COR-L47 (cell line): ENCODE measurements around the gene KLHL6.
"Not testable (repeated sequence)": the region's sequence is repeated elsewhere in the genome, so short reads cannot be mapped to it uniquely, and the experiment has no call there.

Experiments
- DNase-seq: peaks from one replicate; lab custom pipeline; 2025; lab: John Stamatoyannopoulos, UW

Gene KLHL6

GRCh38 chr3:183485093-183485492 lies 70.4 kb downstream of the KLHL6 start:
- no peak for DNase-seq

GRCh38 chr3:183484431-183485075 lies 71.0 kb downstream of the KLHL6 start:
- no peak for DNase-seq

- DNase-seq = no peak
Observed at GRCh38 chr3:183481582-183481981, 73.9 kb downstream of the KLHL6 start.

- peak; percentile 96 for DNase-seq
Observed at GRCh38 chr3:183478501-183478900, 77.0 kb downstream of the KLHL6 start.

GRCh38 chr3:183477801-183478456 lies 77.6 kb downstream of the KLHL6 start:
- peak; percentile 94 for DNase-seq

- not testable (repeated sequence) for DNase-seq
Observed at GRCh38 chr3:183475764-183476162, 79.7 kb downstream of the KLHL6 start.

GRCh38 chr3:183475016-183475763 lies 80.3 kb downstream of the KLHL6 start:
- DNase-seq = no peak

- DNase-seq = no peak
Observed at GRCh38 chr3:183473969-183474368, 81.5 kb downstream of the KLHL6 start.

- no peak for DNase-seq
Observed at GRCh38 chr3:183472155-183472554, 83.4 kb downstream of the KLHL6 start.

GRCh38 chr3:183468424-183468823 lies 87.1 kb downstream of the KLHL6 start:
- no peak for DNase-seq

GRCh38 chr3:183466575-183466974 lies 88.9 kb downstream of the KLHL6 start:
- no peak for DNase-seq

GRCh38 chr3:183465710-183466109 lies 89.8 kb downstream of the KLHL6 start:
- not testable (repeated sequence) for DNase-seq

- no peak for DNase-seq
Observed at GRCh38 chr3:183464480-183464879, 91.0 kb downstream of the KLHL6 start.

- no peak for DNase-seq
Observed at GRCh38 chr3:183460081-183461055, 95.1 kb downstream of the KLHL6 start.

- no peak for DNase-seq
Observed at GRCh38 chr3:183455089-183455488, 100.4 kb downstream of the KLHL6 start.

- no peak for DNase-seq
Observed at GRCh38 chr3:183454064-183454463, 101.4 kb downstream of the KLHL6 start.

GRCh38 chr3:183449791-183450190 lies 105.7 kb downstream of the KLHL6 start:
- no peak for DNase-seq

GRCh38 chr3:183449391-183449790 lies 106.1 kb downstream of the KLHL6 start:
- DNase-seq = peak; percentile 35

- DNase-seq = no peak
Observed at GRCh38 chr3:183448369-183449128, 107.0 kb downstream of the KLHL6 start.

- DNase-seq = peak; percentile 99
Observed at GRCh38 chr3:183447206-183448001, 108.1 kb downstream of the KLHL6 start.
